Measurements from ENCODE around the gene E2F8.

E2F8 gene

GRCh38 chr11:19176629-19177186 lies 64.0 kb downstream of the E2F8 start:
- DNase-seq (ENCODE audit: low read depth) = no peak
- no peak for TF ChIP-seq CTCF (IDR thresholded peaks at IDR 0.05; ENCODE audit: low read depth, low read length, missing control alignments)
- no peak overlapping the region for H3K4me3 ChIP-seq (ENCODE audit: low read depth, low read length)

Measured in GM12864 (cell line).